ENCODE results near the gene NPIPB6. TPM values are rescaled to one million over a fixed set of nuclear protein-coding genes. Genes with fewer than 3 reads are reported as not detected.

NPIPB6 gene
- total RNA-seq, 1 donor from 2014 or later: not detected

GRCh38 chr16:28304214-28304613, 59.1 kb downstream of the NPIPB6 start:
- intact Hi-C loops (cut with DNase I): no loop called here
- DNase-seq (ENCODE audit: low spot score): no peak

GRCh38 chr16:28303132-28303531, 60.2 kb downstream of the NPIPB6 start:
- intact Hi-C loops (cut with DNase I): no loop called here
- no peak for DNase-seq (ENCODE audit: low spot score)

GRCh38 chr16:28301620-28302019, 61.7 kb downstream of the NPIPB6 start:
- DNase-seq (ENCODE audit: low spot score): no peak
- intact Hi-C loops (cut with DNase I): no loop called here

GRCh38 chr16:28301154-28301553, 62.2 kb downstream of the NPIPB6 start:
- no peak for DNase-seq (ENCODE audit: low spot score)
- intact Hi-C loops (cut with DNase I): no loop called here

GRCh38 chr16:28300327-28300726, 63.0 kb downstream of the NPIPB6 start:
- intact Hi-C loops (cut with DNase I): no loop called here
- no peak for DNase-seq (ENCODE audit: low spot score)

- intact Hi-C loops (cut with DNase I): no loop called here
- no peak for DNase-seq (ENCODE audit: low spot score)
These were observed 64.8 kb downstream of the NPIPB6 start for GRCh38 chr16:28298511-28298878.

- intact Hi-C loops (cut with DNase I): no loop called here
- DNase-seq (ENCODE audit: low spot score): no peak
These were observed 65.4 kb downstream of the NPIPB6 start for GRCh38 chr16:28297784-28298510.

- intact Hi-C loops (cut with DNase I): no loop called here
- DNase-seq (ENCODE audit: low spot score): no peak
These were observed 66.0 kb downstream of the NPIPB6 start for GRCh38 chr16:28297308-28297707.

GRCh38 chr16:28295276-28295675, 68.0 kb downstream of the NPIPB6 start:
- intact Hi-C loops (cut with DNase I): no loop called here
- DNase-seq (ENCODE audit: low spot score): no peak

- intact Hi-C loops (cut with DNase I): no loop called here
- DNase-seq (ENCODE audit: low spot score): no peak
These were observed 69.1 kb downstream of the NPIPB6 start for GRCh38 chr16:28294201-28294600.

GRCh38 chr16:28293601-28293960, 69.7 kb downstream of the NPIPB6 start:
- no peak for DNase-seq (ENCODE audit: low spot score)
- intact Hi-C loops (cut with DNase I): no loop called here

- no peak for DNase-seq (ENCODE audit: low spot score)
These were observed 70.3 kb downstream of the NPIPB6 start for GRCh38 chr16:28292731-28293600.

More at GRCh38 chr16:28292731-28293600, 70.3 kb downstream of the NPIPB6 start:
- intact Hi-C loops (cut with DNase I): no loop called here

Small RNAs within 50 kb of the gene (microRNA-seq; reads per million reads assigned to microRNA genes)
- not detected for gene MIR6862-1

Other genes starting within 250 kb of the NPIPB6 start
- gene XPO6, start 151.5 kb downstream of the NPIPB6 start, total RNA-seq: 43.9 TPM
- gene SBK1, start 71.0 kb downstream of the NPIPB6 start, total RNA-seq: 1.9 TPM
- gene EIF3CL, start 40.3 kb upstream of the NPIPB6 start, total RNA-seq: 33.8 TPM
- not detected for gene NPIPB7, start 108.8 kb upstream of the NPIPB6 start, total RNA-seq
- 9.1 TPM for gene CLN3, start 128.6 kb upstream of the NPIPB6 start, total RNA-seq
- gene APOBR, start 131.1 kb upstream of the NPIPB6 start, total RNA-seq: 0.51 TPM
- not detected for gene IL27, start 143.3 kb upstream of the NPIPB6 start, total RNA-seq
- 50.2 TPM for gene NUPR1, start 175.5 kb upstream of the NPIPB6 start, total RNA-seq
- gene SGF29, start 190.4 kb upstream of the NPIPB6 start, total RNA-seq: 14.0 TPM
- gene SULT1A2, start 233.5 kb upstream of the NPIPB6 start, total RNA-seq: 0.73 TPM
- gene SULT1A1, start 246.5 kb upstream of the NPIPB6 start, total RNA-seq: 23.2 TPM